Spleen (tissue), 7 donors: ENCODE results near the gene SV2A.

ENCODE experiments used
- POLR2A ChIP-seq, 3 donors: fragments of 450-650 bp; IDR thresholded peaks; one replicate each; pipeline ENCODE4 v1.5.1; 2017; ENCODE audit warnings: antibody characterized with exemption in 3 of 3, mild to moderate bottlenecking in 1 of 3
- POLR2AphosphoS5 ChIP-seq, 3 donors: sonication (generic); formaldehyde crosslinking; IDR thresholded peaks; one replicate each; pipeline ENCODE4 v1.5.1; 2017; ENCODE audit warnings: antibody characterized with exemption in 3 of 3
- TF ChIP-seq, protein P1 (sequence below), 11 experiments: fragments of 200-600 bp in 7 of 11; fragments of 450-650 bp in 4 of 11; sonication (generic) in 4 of 11; IDR thresholded peaks in 8 of 11; conservative IDR thresholded peaks in 3 of 11; 1 replicate in 7 of 11; 2 replicates in 4 of 11; pipeline versions ENCODE4 v1.4.0 to v1.8.0; 2016 to 2021; ENCODE audit warnings: antibody characterized with exemption in 11 of 11, inconsistent platforms in 4 of 11, mild to moderate bottlenecking in 1 of 11
- donor health status: DM: no; HTN: no; CAD: no; lungs with moderate emphysema.
- donor health status: DM: no; HTN: no; CAD: no.
- donor health status: DM: no; HTN: no; CAD: no.

GRCh38 chr1:149887456-149888246, 30.0 kb downstream of the SV2A start:
- TF ChIP-seq, protein P1, sequence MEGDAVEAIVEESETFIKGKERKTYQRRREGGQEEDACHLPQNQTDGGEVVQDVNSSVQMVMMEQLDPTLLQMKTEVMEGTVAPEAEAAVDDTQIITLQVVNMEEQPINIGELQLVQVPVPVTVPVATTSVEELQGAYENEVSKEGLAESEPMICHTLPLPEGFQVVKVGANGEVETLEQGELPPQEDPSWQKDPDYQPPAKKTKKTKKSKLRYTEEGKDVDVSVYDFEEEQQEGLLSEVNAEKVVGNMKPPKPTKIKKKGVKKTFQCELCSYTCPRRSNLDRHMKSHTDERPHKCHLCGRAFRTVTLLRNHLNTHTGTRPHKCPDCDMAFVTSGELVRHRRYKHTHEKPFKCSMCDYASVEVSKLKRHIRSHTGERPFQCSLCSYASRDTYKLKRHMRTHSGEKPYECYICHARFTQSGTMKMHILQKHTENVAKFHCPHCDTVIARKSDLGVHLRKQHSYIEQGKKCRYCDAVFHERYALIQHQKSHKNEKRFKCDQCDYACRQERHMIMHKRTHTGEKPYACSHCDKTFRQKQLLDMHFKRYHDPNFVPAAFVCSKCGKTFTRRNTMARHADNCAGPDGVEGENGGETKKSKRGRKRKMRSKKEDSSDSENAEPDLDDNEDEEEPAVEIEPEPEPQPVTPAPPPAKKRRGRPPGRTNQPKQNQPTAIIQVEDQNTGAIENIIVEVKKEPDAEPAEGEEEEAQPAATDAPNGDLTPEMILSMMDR (IDR thresholded peaks at IDR 0.05 in 8 of 11, conservative IDR thresholded peaks at IDR 0.05 in 3 of 11), result peak in 2 of 11 experiments; percentile 24 to 29
- TF ChIP-seq POLR2AphosphoS5 (IDR thresholded peaks at IDR 0.05), result peak; percentile 100
- TF ChIP-seq POLR2A (IDR thresholded peaks at IDR 0.05), result peak; percentile 84 to 96 (median 94)
